NCI-H446 treated with DMSO at 0.1 percent for 48 hours (cell line): ENCODE data around the gene INTS13.
"Not testable (repeated sequence)": the region's sequence is repeated elsewhere in the genome, so short reads cannot be mapped to it uniquely, and the experiment has no call there.

Experiments used
- DNase-seq: peaks from one replicate; lab custom pipeline; 2025; lab: John Stamatoyannopoulos, UW

Gene INTS13, protein sequence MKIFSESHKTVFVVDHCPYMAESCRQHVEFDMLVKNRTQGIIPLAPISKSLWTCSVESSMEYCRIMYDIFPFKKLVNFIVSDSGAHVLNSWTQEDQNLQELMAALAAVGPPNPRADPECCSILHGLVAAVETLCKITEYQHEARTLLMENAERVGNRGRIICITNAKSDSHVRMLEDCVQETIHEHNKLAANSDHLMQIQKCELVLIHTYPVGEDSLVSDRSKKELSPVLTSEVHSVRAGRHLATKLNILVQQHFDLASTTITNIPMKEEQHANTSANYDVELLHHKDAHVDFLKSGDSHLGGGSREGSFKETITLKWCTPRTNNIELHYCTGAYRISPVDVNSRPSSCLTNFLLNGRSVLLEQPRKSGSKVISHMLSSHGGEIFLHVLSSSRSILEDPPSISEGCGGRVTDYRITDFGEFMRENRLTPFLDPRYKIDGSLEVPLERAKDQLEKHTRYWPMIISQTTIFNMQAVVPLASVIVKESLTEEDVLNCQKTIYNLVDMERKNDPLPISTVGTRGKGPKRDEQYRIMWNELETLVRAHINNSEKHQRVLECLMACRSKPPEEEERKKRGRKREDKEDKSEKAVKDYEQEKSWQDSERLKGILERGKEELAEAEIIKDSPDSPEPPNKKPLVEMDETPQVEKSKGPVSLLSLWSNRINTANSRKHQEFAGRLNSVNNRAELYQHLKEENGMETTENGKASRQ

GRCh38 chr12:26937863-26938700 lies at the start of gene INTS13, which contains the start of gene FGFR1OP2:
INTS13 (minus strand) TSS chr12:26937981; CDS start chr12:26936803, 1,178 bp downstream.
FGFR1OP2 (plus strand) TSS chr12:26938470; CDS start chr12:26954159, 15,689 bp downstream.
- peak; percentile 92 for DNase-seq

DNA sequence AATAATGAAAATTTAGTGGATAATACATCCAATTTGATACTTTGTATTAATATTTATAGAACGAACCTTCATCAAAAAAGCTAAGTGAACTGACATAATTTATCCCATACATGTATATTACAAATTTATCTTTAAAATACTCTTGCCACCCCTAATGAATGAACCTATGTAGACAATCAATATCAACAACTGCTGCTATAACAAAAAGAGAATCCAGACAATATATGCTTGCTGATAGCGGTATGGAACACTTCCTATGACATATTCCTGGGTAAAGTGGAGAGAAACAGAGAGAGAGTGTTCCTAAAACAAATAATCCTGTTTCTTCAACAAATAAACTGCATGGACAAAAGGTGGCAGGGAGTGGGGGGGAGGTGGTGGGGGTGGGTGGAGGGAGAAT lies 45.1 kb upstream of the INTS13 start:
- DNase-seq: no peak

GRCh38 chr12:26979733-26980132 lies 42.0 kb upstream of the INTS13 start:
- DNase-seq: no peak

GRCh38 chr12:26978801-26979200 lies 41.0 kb upstream of the INTS13 start:
- no peak for DNase-seq

DNA sequence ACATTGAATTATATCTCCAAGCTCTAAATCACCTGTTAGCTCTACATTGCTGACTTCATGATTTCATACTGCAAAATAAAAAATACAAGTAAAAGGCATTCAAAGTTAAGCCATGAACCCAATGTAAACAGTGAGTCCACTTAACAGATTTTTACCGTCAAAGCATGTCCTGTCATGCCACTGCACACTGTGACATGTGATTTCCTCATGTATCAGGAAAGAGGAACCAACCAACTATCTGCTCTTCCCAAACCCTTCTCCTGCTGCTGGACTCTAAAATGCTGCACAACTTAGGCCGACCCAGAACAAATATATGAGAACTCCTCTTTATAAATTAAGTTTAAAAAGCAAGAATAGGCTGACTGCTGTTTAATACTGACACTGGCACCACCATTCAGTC lies 38.9 kb upstream of the INTS13 start:
- no peak for DNase-seq

- DNase-seq: no peak
Measured at GRCh38 chr12:26971963-26972362, 34.2 kb upstream of the INTS13 start.

GRCh38 chr12:26970136-26970535 lies 32.4 kb upstream of the INTS13 start:
- DNase-seq: no peak

GRCh38 chr12:26966842-26967241 lies 29.1 kb upstream of the INTS13 start:
- DNase-seq: no peak

- no peak for DNase-seq
Measured at GRCh38 chr12:26963413-26963812, 25.6 kb upstream of the INTS13 start.

DNA sequence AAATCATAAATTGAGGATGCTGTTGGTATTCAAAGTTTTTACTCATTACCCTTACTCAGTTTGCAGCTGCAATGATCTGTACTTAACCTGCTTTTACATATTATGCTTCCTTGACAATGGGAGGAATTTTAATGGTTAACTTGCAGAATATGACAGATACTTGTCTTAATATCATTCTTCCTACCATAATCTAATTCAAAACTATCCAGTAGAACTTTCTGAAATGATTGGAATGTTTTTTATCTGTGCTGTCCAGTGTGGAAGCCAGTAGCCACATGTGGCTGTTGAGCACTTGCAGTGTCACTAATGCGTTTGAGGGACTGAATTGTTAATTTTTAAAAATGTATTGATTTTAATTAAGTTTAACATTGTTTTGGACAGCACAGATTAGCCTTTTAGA lies 24.0 kb upstream of the INTS13 start:
- no peak for DNase-seq

DNA sequence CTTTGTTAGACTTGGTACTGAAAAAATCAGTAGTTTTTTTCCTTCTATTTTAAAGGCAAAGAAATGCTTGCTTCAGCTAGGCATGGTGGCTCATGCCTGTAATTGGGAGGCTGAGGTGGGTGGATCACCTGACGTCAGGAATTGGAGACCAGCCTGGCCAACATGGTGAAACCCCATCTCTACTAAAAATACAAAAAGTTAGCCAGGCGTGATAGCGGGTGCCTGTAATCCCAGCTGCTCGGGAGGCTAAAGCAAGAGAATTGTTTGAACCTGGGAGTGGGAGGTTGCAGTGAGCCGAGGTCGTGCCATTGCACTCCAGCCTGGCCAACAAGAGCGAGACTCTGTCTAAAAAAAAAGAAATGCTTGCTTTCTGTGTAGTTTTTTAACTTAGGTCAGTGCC lies 23.6 kb upstream of the INTS13 start:
- DNase-seq: not testable (repeated sequence)

- no peak for DNase-seq
Measured at GRCh38 chr12:26954027-26954426, 16.2 kb upstream of the INTS13 start.

- no peak for DNase-seq
Measured at GRCh38 chr12:26953447-26953846, 15.7 kb upstream of the INTS13 start.

DNA sequence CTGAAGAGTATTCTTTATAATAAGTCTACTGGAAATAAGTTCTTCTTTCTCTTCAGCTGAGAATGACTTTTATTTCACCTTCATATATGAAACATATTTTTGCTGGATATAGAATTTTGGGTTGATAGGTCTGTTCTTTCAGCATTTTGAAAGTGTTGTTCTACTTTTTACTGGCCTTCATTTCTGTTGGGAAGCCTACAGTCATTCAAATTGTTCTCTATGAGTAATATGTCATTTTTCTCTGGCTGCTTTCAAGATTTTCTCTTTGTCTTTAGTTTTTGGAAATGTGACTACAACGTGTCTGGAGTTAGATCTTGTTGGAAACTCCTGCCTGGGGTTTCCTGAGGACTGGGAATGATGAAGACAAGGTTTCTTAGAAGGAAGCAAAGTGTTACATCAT lies 10.5 kb upstream of the INTS13 start:
- no peak for DNase-seq

DNA sequence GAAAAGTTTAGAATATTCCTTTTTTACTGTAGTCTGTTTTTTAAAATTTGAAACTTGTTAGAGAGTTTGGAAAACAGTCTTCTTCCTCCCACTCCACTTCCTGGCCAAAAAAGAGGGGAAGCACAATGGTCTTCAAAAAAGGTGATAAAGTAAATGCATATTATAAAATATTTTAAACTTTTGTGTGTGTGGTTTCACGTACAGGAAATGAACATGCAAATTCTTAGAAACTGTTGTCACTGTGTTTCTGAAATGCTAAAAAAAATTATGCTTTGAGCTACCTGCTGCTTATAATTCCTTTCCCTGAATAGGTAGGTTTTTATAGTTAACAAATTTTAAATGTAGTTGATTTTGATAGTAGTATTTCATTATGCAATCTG lies 3.4 kb upstream of the INTS13 start:
- no peak for DNase-seq

DNA sequence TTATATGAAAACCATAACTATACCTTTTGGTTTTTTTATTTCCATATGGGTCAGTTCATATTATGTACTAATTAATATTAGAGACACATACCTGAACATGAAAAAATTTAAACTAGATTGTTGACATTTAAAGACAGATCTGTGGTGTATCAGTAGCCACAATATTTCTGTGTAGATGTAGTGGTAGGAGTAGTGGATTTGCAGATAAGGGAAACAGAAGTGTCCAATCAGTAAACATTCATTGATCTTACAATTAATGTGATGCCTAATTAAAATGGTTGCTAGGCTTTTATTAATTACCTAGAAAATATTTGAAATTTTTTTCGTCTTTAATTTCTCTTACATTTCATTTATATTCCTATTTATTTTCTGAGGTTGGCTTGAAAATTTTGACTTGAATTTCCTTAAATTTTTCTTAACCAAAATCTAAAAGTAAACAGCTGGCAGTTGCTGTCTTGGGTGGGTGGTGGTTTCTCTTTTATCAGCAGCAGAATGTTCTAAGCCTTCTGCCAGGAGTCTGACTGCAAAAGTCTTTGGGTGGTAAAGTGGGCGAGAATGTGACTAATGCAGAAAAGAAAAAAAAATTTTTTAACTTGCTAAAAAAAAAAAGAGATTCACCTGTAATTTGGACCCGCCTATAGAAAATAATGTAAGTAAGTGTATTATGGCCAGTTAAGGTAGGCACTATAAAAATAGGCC lies 2.9 kb upstream of the INTS13 start:
- DNase-seq: no peak

DNA sequence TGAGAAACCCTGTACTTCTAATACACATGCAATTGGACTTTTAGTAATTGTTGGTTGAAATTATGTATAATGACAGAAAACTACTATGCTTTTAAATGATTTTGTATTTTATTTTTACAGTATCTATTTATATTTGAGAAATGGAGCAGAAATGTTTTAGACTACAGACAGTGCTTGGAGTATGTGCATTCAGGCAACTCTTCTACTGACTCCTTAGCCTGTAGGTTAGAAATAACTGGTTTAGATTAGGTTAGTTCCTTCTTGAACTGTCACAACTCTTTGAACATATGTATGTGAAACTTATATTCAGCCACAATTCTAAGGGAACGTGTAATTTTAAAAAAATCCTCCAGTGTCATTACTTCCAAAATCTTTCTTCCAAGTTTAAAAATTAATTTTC lies 2.2 kb upstream of the INTS13 start:
- DNase-seq: no peak

DNA sequence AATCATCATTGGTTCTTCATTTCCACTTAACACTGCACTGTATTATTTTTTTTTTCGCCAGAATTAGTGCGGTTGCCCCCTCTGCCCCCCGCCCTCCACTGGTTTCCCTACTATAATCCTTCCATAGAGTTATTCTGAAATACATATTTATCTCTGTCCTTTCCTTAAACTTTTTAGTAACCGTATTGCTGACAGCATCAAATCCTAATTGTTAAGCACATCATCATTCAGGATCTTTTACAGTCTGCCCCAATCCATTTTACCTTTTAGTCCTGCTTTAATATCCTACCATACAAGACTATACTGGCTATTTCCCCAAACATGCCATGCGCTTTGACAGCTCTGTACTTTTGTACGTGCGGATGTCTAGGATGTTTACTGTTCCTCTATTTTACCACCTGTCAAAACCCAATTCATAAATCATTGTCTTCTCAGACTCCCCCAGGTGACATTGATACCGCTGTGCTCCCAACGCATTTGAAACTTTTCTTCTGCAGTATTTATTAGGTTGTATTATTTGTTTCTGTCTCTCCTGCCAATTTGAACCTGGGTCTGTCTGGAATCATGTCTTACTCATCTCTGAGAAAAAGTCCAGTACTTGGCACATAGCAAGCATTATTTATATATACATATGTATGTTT lies 1.5 kb upstream of the INTS13 start:
- no peak for DNase-seq

DNA sequence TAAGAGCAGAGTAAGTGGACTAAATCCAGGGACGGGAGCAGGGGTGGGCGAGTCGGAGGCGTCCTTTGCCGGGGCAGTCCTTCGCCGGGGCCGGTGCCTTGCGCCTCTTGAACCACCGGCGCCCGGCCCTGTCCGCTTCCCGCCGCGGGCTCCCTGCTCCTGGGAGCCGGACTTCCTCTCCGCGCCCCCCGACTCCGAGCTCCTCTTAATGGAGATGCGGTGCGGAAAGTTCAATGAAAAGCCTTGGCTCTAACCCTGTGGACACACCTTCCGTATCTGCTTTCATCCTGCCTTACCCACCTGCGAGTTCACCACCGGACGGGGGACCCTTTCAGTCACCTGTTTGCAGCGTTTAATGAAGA lies 901 bp upstream of the INTS13 start:
- DNase-seq: no peak

- DNase-seq: no peak
Measured at GRCh38 chr12:26937443-26937862, 328 bp downstream of the INTS13 start.
